H1 (cell line): Measurements from ENCODE around the gene RSPO1. TPM values are rescaled to one million over a fixed set of nuclear protein-coding genes. Genes with fewer than 3 reads are reported as not detected.

Experiments used
- CBX5 ChIP-seq: fragments of 300-800, 300-1000 bp; sonication (generic); IDR thresholded peaks from 2 replicates; pipeline ENCODE4 v1.7.1; 2016; ENCODE audit warnings: antibody characterized with exemption, low read length, low read depth
- EP300 ChIP-seq, 2 experiments: IDR thresholded peaks; 1 replicate in 1 of 2; 2 replicates in 1 of 2; pipeline ENCODE4 v1.6.1; 2011 to 2012; ENCODE audit warnings: low read depth in 2 of 2, low read length in 2 of 2, mild to moderate bottlenecking in 2 of 2, borderline replicate concordance in 1 of 2, inconsistent platforms in 1 of 2, moderate library complexity in 1 of 2
- KDM1A ChIP-seq: fragments of 200-600, 300-600 bp; sonication (generic); IDR thresholded peaks from 2 replicates; pipeline ENCODE4 v1.7.1; 2016; ENCODE audit warnings: mild to moderate bottlenecking, low read length, borderline replicate concordance
- RXRA ChIP-seq: IDR thresholded peaks from 2 replicates; pipeline ENCODE4 v1.6.1; 2011; ENCODE audit warnings: low read depth, mild to moderate bottlenecking, low read length, moderate library complexity; ENCODE audit not compliant: insufficient read depth
- SRF ChIP-seq: IDR thresholded peaks from 2 replicates; pipeline ENCODE4 v1.6.1; 2011; ENCODE audit warnings: mild to moderate bottlenecking, low read depth, low read length, moderate library complexity
- TCF12 ChIP-seq: IDR thresholded peaks from 2 replicates; pipeline ENCODE4 v1.6.1; 2011; ENCODE audit warnings: low read depth, mild to moderate bottlenecking, low read length
- polyA plus RNA-seq, 7 experiments: library from polyadenylated mRNA; depleted of rRNA in 3 of 7; stranded (reverse) in 5 of 7; unstranded in 2 of 7; fragments of >200 nt in 5 of 7; fragments of 200-250 nt in 2 of 7; gene quantifications; 1 replicate in 5 of 7; 2 replicates in 1 of 7; 4 replicates in 1 of 7; pipeline versions ENCODE4 v1.2.1 to v1.2.3, GENCODE V29; 2011 to 2013; ENCODE audit warnings: missing spikeins in 2 of 7, mixed read lengths in 2 of 7
- total RNA-seq: library from RNA; stranded (reverse); fragmentation: NEBNext Ultra II Directional; extraction: Animal tissue kit (Norgen Biotek cat#: 25700); gene quantifications from 2 replicates; pipeline ENCODE4 v1.2.1, GENCODE V29; 2021

RSPO1 gene
- total and polyA plus RNA-seq, 2 of the 8 experiments (the other 6 are each of a cell fraction or from before 2014, with no cell fraction given): 0.39 TPM; not detected in 1

DNA sequence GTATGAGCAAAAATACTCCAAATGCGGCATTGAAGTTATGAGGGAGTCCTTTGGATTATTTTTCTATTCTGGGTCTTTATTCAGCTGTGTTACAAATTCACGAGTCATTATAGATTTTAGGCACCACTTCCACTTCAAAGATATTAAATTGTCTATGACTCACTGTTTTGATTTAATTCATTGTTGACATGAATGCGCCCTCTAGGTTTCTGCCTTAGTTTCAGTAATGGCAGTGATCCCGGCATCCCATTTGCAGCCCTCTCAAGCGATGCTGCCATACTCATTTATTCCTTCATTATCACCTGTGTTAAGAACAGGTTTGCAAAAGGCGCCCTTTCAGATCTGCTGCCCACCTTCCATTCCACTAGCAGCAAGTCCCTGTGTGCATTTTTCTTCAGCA is 14.0 kb downstream of the RSPO1 start (continued):
- TF ChIP-seq TCF12: no peak
- TF ChIP-seq CBX5: no peak
- no peak for TF ChIP-seq RXRA
- TF ChIP-seq EP300 (IDR thresholded peaks at IDR 0.05; ENCODE audit: borderline replicate concordance in 1 of 2, low read depth in 2 of 2, low read length in 2 of 2): no peak
- no peak for TF ChIP-seq KDM1A
- TF ChIP-seq SRF: no peak
